A549 (cell line): ENCODE data around the gene P4HA2.

Experiments
- CBX2 ChIP-seq: fragments of 200-600 bp; sonication (generic); IDR thresholded peaks from 2 replicates; pipeline ENCODE4 v1.6.1; 2016; ENCODE audit warnings: low read depth, mild to moderate bottlenecking, borderline replicate concordance
- CTCF ChIP-seq: fragments of >200 bp; sonication (Bioruptor Twin); formaldehyde crosslinking; IDR thresholded peaks from 3 replicates; pipeline ENCODE4 v1.5.1; 2016
- HDAC2 ChIP-seq: fragments of 200-600 bp; sonication (generic); IDR thresholded peaks from 2 replicates; pipeline ENCODE4 v1.6.1; 2016
- HOXA7 ChIP-seq: fragments of 250-450 bp; sonication (Bioruptor Pico); IDR thresholded peaks from 2 replicates; pipeline ENCODE4 v1.5.0; 2020; ENCODE audit warnings: mild to moderate bottlenecking, moderate library complexity
- MYC ChIP-seq: IDR thresholded peaks from 2 replicates; pipeline ENCODE4 v1.6.1; 2012; ENCODE audit warnings: mild to moderate bottlenecking, inconsistent platforms, low read length, improper control_type of control experiment, borderline replicate concordance
- POLR2A ChIP-seq: IDR thresholded peaks from 2 replicates; pipeline ENCODE4 v1.6.1; 2012; ENCODE audit warnings: mild to moderate bottlenecking, low read length
- ZNF302 ChIP-seq: fragments of 250-450 bp; sonication (Bioruptor Pico); IDR thresholded peaks from 2 replicates; pipeline ENCODE4 v1.9.0; 2021; ENCODE audit warnings: inconsistent platforms, mild to moderate bottlenecking, moderate library complexity
- TF ChIP-seq, protein P1 (sequence below): IDR thresholded peaks from 2 replicates; pipeline ENCODE4 v1.6.1; 2012

- TF ChIP-seq CTCF (no peak), MYC (no peak), HOXA7 (no peak), POLR2A (no peak), HDAC2 (no peak), ZNF302 (CRISPR knock-in tag) (no peak), CBX2 (no peak)
- TF ChIP-seq, protein P1, sequence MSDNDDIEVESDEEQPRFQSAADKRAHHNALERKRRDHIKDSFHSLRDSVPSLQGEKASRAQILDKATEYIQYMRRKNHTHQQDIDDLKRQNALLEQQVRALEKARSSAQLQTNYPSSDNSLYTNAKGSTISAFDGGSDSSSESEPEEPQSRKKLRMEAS = no peak
These were observed 35.4 kb upstream of the P4HA2 start for GRCh38 chr5:132262882-132263547.
